Measurements from ENCODE around the gene KATNBL1. TPM values are rescaled to one million over a fixed set of nuclear protein-coding genes. Genes with fewer than 3 reads are reported as not detected.
A peak's percentile ranks its signal among the peaks of the same experiment; 100 is the strongest.
"Not testable (repeated sequence)": the region's sequence is repeated elsewhere in the genome, so short reads cannot be mapped to it uniquely, and the experiment has no call there.

KATNBL1 gene
- total RNA-seq, 1 donor from 2014 or later: 50.3 TPM

GRCh38 chr15:34193272-34193671 is 16.6 kb downstream of the KATNBL1 start:
- ATAC-seq: not testable (repeated sequence)

GRCh38 chr15:34188711-34189110 is 21.2 kb downstream of the KATNBL1 start:
- ATAC-seq: no peak

- no peak for ATAC-seq
Measured at GRCh38 chr15:34185666-34186065, 24.2 kb downstream of the KATNBL1 start.

- peak; percentile 79 for ATAC-seq
Measured at GRCh38 chr15:34182942-34183341, 27.0 kb downstream of the KATNBL1 start.

- ATAC-seq: no peak
Measured at GRCh38 chr15:34179234-34179633, 30.7 kb downstream of the KATNBL1 start.

GRCh38 chr15:34165987-34166573 is 43.8 kb downstream of the KATNBL1 start:
- not testable (repeated sequence) for ATAC-seq

GRCh38 chr15:34161329-34161963 is 48.5 kb downstream of the KATNBL1 start:
- peak; percentile 77 for ATAC-seq

GRCh38 chr15:34160735-34161134 is 49.2 kb downstream of the KATNBL1 start:
- no peak for ATAC-seq

- ATAC-seq: no peak
Measured at GRCh38 chr15:34158355-34158754, 51.5 kb downstream of the KATNBL1 start.

GRCh38 chr15:34155859-34156258 is 54.0 kb downstream of the KATNBL1 start:
- no peak for ATAC-seq

GRCh38 chr15:34154725-34155204 is 55.1 kb downstream of the KATNBL1 start:
- peak; percentile 97 for ATAC-seq

GRCh38 chr15:34147371-34148140 is 62.3 kb downstream of the KATNBL1 start:
- peak; percentile 79 for ATAC-seq

GRCh38 chr15:34133511-34133910 is 76.4 kb downstream of the KATNBL1 start:
- peak; percentile 36 for ATAC-seq

- no peak for ATAC-seq
Measured at GRCh38 chr15:34132881-34133280, 77.0 kb downstream of the KATNBL1 start.

GRCh38 chr15:34128898-34129297 is 81.0 kb downstream of the KATNBL1 start:
- no peak for ATAC-seq

GRCh38 chr15:34126522-34126921 is 83.4 kb downstream of the KATNBL1 start:
- ATAC-seq: no peak

GRCh38 chr15:34125945-34126344 is 84.0 kb downstream of the KATNBL1 start:
- ATAC-seq: no peak

- no peak for ATAC-seq
Measured at GRCh38 chr15:34124651-34125050, 85.2 kb downstream of the KATNBL1 start.

GRCh38 chr15:34122771-34123183 is 87.1 kb downstream of the KATNBL1 start:
- peak; percentile 81 for ATAC-seq

- not testable (repeated sequence) for ATAC-seq
Measured at GRCh38 chr15:34121786-34122185, 88.1 kb downstream of the KATNBL1 start.

- ATAC-seq: not testable (repeated sequence)
Measured at GRCh38 chr15:34120420-34120819, 89.5 kb downstream of the KATNBL1 start.

GRCh38 chr15:34119291-34119690 is 90.6 kb downstream of the KATNBL1 start:
- ATAC-seq: no peak

- ATAC-seq: no peak
Measured at GRCh38 chr15:34116620-34117019, 93.3 kb downstream of the KATNBL1 start.

GRCh38 chr15:34114739-34115138 is 95.2 kb downstream of the KATNBL1 start:
- no peak for ATAC-seq

Measured in esophagus mucosa (tissue), 1 donor.